NCI-H128 (cell line): ENCODE results near the gene CD200R1.

Source experiments
- DNase-seq: peaks from one replicate; lab custom pipeline; 2025; ENCODE audit not compliant: unreplicated experiment; lab: John Stamatoyannopoulos, UW

Gene CD200R1

GRCh38 chr3:112974894-112975293 is at the start of gene CD200R1:
CD200R1 (minus strand) TSS chr3:112975103; CDS start chr3:112974857, 246 bp downstream.
- DNase-seq, result no peak

- DNase-seq, result no peak
These were observed 46.6 kb upstream of the CD200R1 start for GRCh38 chr3:113021471-113021870.

GRCh38 chr3:113019182-113020137 is 44.6 kb upstream of the CD200R1 start:
- DNase-seq, result peak; percentile 91

GRCh38 chr3:113018536-113019181 is 43.8 kb upstream of the CD200R1 start:
- DNase-seq, result no peak

- no peak for DNase-seq
These were observed 38.7 kb upstream of the CD200R1 start for GRCh38 chr3:113013593-113013992.

GRCh38 chr3:113008117-113008516 is 33.2 kb upstream of the CD200R1 start:
- DNase-seq, result no peak

GRCh38 chr3:113006359-113007056 is 31.6 kb upstream of the CD200R1 start:
- DNase-seq, result no peak

- DNase-seq, result no peak
These were observed 30.7 kb upstream of the CD200R1 start for GRCh38 chr3:113005611-113006010.

- no peak for DNase-seq
These were observed 27.8 kb upstream of the CD200R1 start for GRCh38 chr3:113002679-113003078.

- no peak for DNase-seq
These were observed 27.1 kb upstream of the CD200R1 start for GRCh38 chr3:113002037-113002436.

GRCh38 chr3:113000691-113001090 is 25.8 kb upstream of the CD200R1 start:
- no peak for DNase-seq

GRCh38 chr3:112995800-112996199 is 20.9 kb upstream of the CD200R1 start:
- no peak for DNase-seq

- DNase-seq, result peak; percentile 84
These were observed 16.0 kb upstream of the CD200R1 start, which contains the start of gene GTPBP8 for GRCh38 chr3:112990672-112991602. GTPBP8 (plus strand) TSS chr3:112990984; CDS start chr3:112991000, 16 bp downstream.

- DNase-seq, result no peak
These were observed 12.9 kb upstream of the CD200R1 start for GRCh38 chr3:112987710-112988334.

GRCh38 chr3:112984485-112984884 is 9.6 kb upstream of the CD200R1 start:
- peak; percentile 69 for DNase-seq

- DNase-seq, result no peak
These were observed 7.8 kb upstream of the CD200R1 start for GRCh38 chr3:112982710-112983109.

GRCh38 chr3:112980080-112980479 is 5.2 kb upstream of the CD200R1 start:
- no peak for DNase-seq

- DNase-seq, result peak; percentile 50
These were observed 4.4 kb upstream of the CD200R1 start for GRCh38 chr3:112979244-112979832.

GRCh38 chr3:112976953-112977352 is 2.0 kb upstream of the CD200R1 start:
- no peak for DNase-seq
